GM20000 (cell line): Measurements from ENCODE around the gene CAPN2.

ENCODE experiments used
- DNase-seq: peaks from one replicate; pipeline ENCODE4 v3.0.0; 2012; ENCODE audit warnings: low spot score
- CTCF ChIP-seq: IDR thresholded peaks from 2 replicates; pipeline ENCODE4 v1.5.1; 2012; ENCODE audit warnings: mild to moderate bottlenecking, control low read depth; ENCODE audit errors: extremely low read depth, missing control alignments

The CAPN2 gene

GRCh38 chr1:223754681-223755431, 42.5 kb downstream of the CAPN2 start:
- DNase-seq = no peak
- no peak for TF ChIP-seq CTCF

DNA sequence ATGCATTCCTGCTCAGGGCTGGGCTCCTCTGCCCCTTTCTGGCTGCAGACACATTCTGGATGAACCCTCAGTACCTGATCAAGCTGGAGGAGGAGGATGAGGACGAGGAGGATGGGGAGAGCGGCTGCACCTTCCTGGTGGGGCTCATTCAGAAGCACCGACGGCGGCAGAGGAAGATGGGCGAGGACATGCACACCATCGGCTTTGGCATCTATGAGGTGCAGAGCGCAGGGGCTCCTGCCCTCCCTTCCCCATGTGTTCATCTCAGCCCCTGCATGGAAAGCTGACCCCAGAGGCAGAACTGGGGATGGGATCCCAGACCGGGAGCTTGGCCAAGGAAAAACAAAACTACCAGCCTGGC, 43.1 kb downstream of the CAPN2 start:
- TF ChIP-seq CTCF = no peak
- no peak for DNase-seq

DNA sequence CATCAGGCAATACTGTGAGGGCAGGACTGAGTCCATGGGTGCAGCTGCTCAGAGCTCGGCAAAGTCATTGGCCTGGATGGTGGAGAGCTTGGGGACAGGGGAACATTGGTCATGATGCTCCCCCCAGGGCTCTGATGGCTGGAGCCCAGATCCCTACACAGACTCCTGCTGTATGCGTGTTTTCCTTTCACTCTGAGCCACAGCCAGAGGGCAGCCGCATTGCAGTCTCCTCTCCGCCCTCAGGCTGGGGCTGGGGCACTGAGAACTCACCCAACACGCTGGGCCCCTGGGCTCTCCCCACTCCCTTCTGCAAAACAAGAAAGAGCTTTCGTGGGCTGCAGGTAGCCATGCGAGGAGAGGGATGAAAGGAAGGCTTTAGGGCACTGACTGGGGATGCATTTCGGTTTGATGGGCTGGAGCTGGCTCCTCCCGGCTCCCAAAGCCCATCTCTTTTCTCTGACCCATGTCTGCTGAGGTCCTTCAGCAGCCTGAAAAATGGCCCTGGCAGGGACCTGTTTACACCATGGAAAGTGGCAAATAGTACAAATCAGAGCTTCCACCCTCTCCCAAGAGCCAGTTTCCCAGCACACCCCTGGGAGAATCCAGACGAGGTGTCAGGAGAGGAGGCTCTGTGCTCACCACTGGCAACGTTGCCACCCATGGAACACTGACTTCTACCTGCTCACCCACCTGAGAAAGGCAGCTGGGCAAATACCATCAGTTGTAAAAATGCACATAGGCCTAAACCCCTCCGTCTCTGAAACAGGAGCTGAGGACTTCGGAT, 43.8 kb downstream of the CAPN2 start:
- no peak for TF ChIP-seq CTCF
- DNase-seq = no peak

- no peak for TF ChIP-seq CTCF
- no peak for DNase-seq
Observed at GRCh38 chr1:223756806-223757700, 44.7 kb downstream of the CAPN2 start.

DNA sequence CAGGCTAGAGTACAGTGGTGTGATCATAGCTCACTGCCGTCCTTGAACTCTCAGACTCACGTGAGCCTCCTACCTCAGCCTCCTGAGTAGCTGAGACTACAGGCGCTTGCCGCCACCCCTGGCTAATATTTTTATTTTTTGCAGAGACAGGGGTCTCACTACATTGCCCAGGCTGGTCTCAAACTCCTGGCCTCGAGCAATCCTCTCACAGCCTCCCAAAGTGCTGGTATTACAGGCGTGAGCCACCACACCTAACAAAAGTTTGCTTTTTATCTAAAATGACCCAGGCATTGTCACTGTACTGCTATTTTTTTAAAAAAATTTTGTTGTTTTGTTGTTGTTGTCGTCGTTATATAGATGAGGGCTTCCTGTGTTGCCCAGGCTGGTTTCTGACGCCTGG, 46.4 kb downstream of the CAPN2 start:
- DNase-seq = no peak

DNA sequence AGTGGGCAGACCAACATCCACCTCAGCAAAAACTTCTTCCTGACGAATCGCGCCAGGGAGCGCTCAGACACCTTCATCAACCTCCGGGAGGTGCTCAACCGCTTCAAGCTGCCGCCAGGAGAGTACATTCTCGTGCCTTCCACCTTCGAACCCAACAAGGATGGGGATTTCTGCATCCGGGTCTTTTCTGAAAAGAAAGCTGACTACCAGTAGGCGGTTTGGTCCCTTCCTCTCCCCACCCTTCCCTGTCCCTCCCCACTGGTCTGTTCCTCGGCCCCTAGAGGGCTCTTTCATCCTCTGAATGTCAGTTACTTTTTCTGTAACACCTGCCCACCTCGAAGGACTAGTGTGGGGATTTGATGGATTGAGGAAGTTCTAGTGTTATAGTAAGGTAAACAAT, 46.9 kb downstream of the CAPN2 start:
- DNase-seq = no peak
- TF ChIP-seq CTCF = no peak

More for the DNA sequence above, 46.4 kb downstream of the CAPN2 start:
- no peak for TF ChIP-seq CTCF
